GM18498 (cell line): ENCODE measurements around the gene PTPRD.

ENCODE experiments used
- ATAC-seq: cut with Tn5 transposase; IDR thresholded peaks from one replicate; pipeline ENCODE4 v1.9.1; 2021; ENCODE audit warnings: mild to moderate bottlenecking, moderate library complexity; ENCODE audit not compliant: unreplicated experiment

Gene PTPRD

DNA sequence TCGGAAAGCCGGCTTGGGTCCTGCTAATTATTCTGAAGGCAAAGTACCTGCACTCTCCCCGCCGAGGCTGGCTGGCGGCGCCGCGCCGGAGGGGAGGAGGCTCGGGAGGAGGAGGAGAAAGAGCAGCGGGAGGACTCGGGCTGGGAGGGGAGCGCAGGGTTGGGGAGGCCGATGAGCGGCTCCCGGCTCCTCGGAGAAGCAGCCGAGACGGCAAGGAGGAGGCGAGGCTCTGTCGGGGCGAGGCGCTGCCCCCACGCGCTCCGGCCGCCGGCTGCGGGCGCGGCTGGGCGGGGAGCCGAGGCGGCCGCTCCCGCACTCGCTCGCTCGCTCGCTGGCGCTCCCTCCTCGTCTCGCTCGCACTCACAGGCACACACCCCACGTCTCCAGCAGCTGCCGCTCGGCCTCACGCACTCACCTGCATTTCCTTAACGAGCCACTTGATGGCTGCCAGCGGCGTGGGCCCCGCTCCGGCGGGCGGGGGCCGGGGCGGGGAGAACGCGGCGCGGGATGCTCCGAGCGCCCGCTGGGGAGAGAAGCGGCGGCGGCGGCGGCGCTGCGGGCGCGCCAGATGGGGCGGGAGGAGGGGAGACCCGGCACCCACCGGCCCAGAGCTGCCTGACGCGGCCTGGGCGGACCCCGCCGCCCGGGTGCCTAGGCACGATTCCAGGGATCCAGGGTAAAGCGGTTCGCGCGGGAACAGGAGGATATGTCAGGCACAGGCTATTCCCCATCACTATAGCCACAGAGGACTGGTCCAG lies at the start of gene PTPRD:
TSS of gene PTPRD (minus strand) at position 362 of the 758 bp plus-strand sequence.
- peak; percentile 95 for ATAC-seq

DNA sequence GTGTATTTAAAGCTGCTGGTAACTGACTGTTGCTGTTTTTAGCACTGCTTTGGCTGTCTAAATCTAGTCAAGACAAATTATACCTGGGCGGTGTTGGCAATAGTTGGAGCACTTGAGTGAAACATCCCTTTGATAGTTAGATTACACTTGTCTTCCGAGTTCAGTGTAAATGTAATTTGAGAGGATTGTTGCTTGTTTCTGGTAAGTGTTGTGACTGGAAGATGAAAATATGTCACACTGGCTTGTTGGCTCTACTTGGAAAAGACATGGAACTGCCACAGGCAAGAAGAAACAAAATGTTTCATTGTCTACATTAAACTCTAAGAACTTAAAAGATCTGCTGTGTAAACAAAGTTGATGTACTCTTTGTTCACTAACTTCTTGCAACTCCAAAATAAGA lies 49.2 kb upstream of the PTPRD start:
- ATAC-seq, result no peak

DNA sequence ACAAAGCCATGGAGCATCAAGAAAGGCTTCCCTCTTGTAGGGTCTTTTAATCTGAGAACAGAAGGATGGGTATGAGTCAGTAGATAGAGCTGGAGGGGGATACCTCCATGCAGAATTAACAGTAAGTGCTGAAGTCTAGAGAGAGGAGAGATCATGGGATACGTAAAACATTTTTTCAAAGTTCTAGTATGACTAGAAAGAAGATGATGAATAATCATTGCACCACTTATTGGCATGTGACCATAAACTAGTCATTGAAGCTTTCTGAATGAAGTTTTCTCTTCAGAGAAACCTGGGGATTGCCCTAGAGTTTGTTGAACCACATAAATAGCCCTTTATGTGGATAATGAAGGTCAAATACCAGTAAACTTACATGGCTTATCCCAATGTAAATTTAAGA lies 48.6 kb upstream of the PTPRD start:
- no peak for ATAC-seq

- no peak for ATAC-seq
These were observed 38.2 kb upstream of the PTPRD start for GRCh38 chr9:10651012-10651411.

DNA sequence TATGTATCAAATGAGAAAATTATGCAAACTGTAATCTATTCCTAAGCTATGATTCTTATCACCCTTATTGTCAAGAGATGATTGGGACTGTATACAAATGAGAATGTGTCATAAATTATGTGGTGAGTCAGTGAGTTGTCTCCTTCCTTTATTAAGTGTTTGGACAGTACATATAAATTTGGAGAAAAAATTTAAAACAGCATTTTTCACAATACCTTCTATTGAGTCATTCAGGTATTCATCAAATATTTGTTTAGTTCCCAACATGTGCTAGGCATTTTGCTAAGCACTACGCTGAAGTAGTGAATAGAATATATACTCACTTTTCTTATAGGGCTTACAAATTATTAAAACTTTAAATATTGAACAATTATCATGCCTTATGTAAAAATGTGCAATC lies 36.3 kb upstream of the PTPRD start:
- ATAC-seq, result no peak

GRCh38 chr9:10633785-10634184 lies 21.0 kb upstream of the PTPRD start:
- no peak for ATAC-seq

DNA sequence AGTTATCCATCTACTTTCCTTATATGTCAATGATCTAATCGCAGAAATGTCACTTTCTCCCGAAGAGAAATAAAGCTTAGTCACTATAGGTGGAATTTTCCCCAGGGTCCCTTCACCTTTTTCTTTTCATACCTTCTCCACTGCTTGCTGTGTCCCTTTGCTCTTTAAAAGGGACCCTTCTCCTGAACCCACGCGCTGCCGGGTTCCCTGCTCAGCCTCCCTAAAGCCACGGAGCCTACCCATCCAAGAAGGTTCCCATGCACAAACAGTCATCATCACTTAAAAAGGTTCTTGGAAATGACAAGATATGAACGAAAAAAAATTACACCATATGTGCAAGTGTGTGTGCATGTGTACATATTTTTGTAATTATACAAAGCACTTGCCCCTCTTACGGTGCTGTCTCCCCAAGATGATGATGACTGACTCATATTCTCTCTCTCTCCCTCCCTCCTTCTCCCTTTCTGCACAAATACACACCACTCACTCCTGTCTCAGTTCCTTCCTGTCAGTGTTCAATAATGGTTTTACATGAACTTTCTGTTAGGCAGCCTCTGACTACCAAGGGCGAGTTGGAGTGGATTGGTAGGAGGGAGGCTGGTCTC lies 1.5 kb upstream of the PTPRD start:
- no peak for ATAC-seq

DNA sequence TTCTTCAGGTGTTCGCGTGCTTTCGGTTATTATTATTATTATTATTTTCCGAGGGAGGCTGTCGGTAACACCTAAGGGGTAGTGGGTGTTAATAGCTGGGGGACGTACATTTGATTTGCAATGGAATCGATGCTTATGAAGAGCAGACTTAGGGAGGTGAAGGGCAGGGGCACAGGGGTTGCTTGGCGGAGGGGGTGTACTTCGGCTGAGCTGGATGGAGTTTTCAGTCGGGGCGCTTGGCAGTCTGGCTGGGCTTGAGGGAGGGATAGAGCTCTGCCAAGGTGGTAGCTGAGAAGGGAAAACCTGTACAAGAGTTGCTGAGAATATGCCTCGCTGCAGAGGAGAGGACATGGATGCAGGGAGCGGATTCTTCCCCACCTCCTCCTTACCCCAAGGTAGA lies 617 bp upstream of the PTPRD start:
- no peak for ATAC-seq

GRCh38 chr9:10605388-10605787 lies 7.4 kb downstream of the PTPRD start:
- ATAC-seq, result no peak

DNA sequence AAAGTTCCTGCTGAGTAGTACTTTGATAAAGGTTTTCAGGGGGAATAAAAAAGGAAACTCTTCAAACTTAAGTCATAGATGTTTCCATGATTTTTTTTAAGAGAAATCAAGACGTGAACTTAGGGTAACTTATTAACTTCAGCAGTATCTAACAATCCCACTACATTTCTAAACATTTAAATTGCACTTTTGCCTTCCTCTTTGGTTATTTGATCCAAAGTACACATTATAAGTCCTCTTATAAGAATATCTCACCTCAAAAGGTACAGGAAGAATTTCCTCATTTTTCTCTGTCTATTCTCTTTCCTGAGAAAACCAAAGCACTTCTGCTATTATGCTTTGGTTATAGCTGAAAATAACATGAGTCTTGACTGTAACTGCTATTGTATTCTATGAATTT lies 7.9 kb downstream of the PTPRD start:
- no peak for ATAC-seq

DNA sequence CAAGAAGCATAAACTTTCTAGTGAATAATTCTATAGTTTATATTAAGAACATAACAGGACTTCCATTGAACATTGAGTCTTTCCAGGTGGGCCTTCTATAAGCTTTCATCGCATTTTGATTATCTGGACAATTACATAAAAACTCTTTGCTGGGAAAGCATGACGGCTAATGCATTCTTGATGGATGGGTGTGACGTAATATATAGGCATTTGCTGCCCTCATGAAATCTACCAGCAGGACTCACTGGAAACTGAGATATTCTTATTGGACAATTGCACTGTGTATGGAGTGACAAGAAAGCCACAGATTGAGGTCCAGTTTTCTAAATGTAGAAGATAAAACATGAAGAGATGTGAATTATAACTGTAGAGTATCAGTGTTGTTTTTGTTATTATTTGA lies 15.0 kb downstream of the PTPRD start:
- ATAC-seq, result no peak

GRCh38 chr9:10594482-10594881 lies 18.3 kb downstream of the PTPRD start:
- ATAC-seq, result no peak

DNA sequence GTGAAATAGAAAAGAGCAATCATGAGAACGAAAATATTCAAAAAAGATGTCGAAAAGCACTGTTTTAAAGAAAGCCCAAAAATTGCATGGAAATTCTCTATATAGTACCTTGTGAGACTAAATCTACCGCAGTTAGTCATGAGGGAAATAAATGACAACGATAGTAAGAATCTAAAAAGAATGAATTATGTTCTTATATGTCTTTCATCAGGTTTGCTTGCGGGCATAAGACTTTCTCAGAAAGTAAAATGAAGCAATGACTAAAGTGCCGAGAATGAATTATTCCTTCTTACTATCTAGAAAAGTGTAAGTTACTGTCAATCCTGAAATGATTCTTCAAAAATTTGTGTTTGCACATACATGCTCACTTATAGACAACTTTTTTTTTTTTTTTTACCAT lies 26.4 kb downstream of the PTPRD start:
- ATAC-seq, result no peak

- no peak for ATAC-seq
These were observed 41.1 kb downstream of the PTPRD start for GRCh38 chr9:10571699-10572098.

DNA sequence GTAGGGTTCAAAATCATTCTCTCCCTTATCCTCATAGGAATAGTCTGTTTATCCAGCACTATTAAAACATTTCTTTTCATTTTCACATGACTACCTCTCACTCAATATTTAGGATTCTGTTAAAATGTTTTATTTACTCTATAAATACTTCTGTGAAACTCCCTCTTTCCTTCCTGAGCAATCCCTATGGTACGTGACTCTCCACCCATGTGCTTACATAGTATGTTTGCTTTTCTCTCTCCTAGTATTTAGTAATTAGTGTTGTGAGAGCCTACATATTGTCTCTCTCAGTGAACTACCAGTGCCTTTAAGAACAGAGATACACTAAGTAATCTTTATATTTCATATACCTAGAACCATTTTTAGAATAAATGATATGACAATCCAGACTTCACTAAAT lies 46.0 kb downstream of the PTPRD start:
- no peak for ATAC-seq

- ATAC-seq, result no peak
These were observed 50.0 kb downstream of the PTPRD start for GRCh38 chr9:10562581-10563343.

DNA sequence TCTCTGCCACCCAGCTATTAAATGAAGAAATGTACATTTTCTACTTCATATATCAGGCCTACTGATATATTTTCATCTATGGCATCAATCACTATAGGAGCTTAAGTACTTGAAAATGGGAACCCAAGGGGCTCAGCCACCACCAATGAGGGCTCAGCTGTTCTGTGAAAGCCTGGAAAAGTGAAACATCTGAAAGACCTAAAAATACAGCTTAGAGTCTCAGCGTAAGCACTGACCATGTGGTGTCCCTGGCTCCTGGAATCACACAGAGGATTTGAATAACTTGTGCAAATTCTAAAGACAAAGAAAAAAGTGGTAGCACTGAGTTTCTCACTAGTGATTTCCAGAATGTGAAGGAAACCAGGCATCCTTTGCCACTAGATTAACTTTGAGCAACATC lies 64.5 kb downstream of the PTPRD start:
- no peak for ATAC-seq

DNA sequence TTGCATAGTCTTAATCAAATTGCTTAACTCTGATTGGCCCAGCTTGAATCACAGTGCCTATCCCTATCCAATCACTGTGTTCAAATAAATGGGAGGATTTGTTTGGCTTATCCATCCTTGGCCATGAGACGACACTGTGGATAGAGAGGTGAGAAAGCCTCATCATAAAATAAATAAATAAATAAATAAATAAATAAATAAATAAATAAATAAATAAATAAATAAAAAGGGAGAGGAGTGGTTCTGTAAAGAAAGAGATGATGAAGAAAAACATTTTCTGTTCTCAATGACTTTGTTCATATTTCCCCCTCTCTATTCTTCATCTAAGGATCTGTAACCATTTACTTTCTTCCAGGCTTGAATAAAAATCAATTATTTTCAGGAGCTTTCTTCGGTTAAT lies 74.7 kb downstream of the PTPRD start:
- no peak for ATAC-seq

DNA sequence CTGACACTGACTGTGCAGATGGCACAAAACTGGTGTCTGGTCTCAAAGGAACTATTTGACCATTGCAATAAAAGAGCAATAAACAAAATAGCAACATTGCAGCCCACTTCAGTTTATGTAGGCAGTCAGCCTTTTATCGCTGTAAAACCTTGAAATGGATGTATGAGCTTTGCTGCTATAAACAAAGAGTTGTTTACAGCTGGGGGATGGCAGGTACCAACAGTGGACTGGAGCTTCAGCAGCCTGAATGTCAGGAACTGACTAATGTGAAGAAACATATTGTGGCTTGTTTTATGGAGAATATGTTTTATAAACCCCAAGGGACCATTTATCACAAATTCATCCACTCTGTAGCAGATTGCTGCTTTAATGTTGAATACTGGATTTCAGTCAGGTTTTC lies 78.0 kb downstream of the PTPRD start:
- no peak for ATAC-seq

GRCh38 chr9:10525972-10526371 lies 86.8 kb downstream of the PTPRD start:
- no peak for ATAC-seq

GRCh38 chr9:10523164-10523563 lies 89.6 kb downstream of the PTPRD start:
- no peak for ATAC-seq

DNA sequence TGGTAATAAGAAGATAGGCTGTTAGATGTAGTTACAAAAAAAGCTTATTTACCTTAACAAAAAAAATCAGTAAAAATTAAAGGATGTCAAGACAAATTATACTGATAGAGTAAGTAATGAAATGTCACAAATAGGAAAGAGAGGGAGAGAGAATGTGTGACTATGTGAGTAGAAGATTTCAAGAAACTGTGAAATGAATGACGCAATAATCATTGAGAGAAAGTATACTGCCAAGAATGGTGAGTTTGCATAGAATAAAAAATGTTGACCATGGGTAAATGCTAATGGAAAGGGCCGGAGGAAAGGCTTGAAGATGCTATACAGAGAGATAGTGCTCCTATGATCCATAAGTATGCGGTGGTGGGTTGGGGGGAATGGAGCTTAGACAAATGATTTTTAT lies 100.7 kb downstream of the PTPRD start:
- no peak for ATAC-seq
